ENCODE data around the gene SBF2. TPM values are rescaled to one million over a fixed set of nuclear protein-coding genes. Genes with fewer than 3 reads are reported as not detected.

SBF2 gene
- total RNA-seq, 4 donors from 2014 or later: 44.6 to 59.4 (median 53.4) TPM

- peaks cover 4 to 18% (median 6%) of the 10 kb centered on the region in 4 donors for H3K36me3 ChIP-seq
- TF ChIP-seq POLR2A (IDR thresholded peaks at IDR 0.05; ENCODE audit: low read depth) (no peak), EP300 (IDR thresholded peaks at IDR 0.05) (no peak), POLR2AphosphoS5 (IDR thresholded peaks at IDR 0.05) (no peak)
- TF ChIP-seq, protein P1, sequence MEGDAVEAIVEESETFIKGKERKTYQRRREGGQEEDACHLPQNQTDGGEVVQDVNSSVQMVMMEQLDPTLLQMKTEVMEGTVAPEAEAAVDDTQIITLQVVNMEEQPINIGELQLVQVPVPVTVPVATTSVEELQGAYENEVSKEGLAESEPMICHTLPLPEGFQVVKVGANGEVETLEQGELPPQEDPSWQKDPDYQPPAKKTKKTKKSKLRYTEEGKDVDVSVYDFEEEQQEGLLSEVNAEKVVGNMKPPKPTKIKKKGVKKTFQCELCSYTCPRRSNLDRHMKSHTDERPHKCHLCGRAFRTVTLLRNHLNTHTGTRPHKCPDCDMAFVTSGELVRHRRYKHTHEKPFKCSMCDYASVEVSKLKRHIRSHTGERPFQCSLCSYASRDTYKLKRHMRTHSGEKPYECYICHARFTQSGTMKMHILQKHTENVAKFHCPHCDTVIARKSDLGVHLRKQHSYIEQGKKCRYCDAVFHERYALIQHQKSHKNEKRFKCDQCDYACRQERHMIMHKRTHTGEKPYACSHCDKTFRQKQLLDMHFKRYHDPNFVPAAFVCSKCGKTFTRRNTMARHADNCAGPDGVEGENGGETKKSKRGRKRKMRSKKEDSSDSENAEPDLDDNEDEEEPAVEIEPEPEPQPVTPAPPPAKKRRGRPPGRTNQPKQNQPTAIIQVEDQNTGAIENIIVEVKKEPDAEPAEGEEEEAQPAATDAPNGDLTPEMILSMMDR (IDR thresholded peaks at IDR 0.05): no peak
- no peaks in the 10 kb centered on the region for H3K27me3 ChIP-seq
- intact Hi-C loops (cut with DNase I): loop anchor here (5.0 kb wide), 2 partner anchors 110 to 215 kb away; no protein-coding TSS in a partner anchor
- H3K4me1 ChIP-seq: peaks cover 0 to 16% (median 5%) of the 10 kb centered on the region in 4 donors
- no peaks in the 10 kb centered on the region for H3K9me3 ChIP-seq
- DNase-seq (ENCODE audit: extremely low spot score): no peak
- 95% methylated on average over 3 of the region's 3 CpGs for WGBS
- no peak overlapping the region for H3K27ac ChIP-seq (replicated peaks in 1 of 4)
- H3K4me3 ChIP-seq: no peak overlapping the region
These were observed 322.1 kb downstream of the SBF2 start for GRCh38 chr11:9971894-9972293.

GRCh38 chr11:9969068-9969467 lies 325.0 kb downstream of the SBF2 start:
- TF ChIP-seq EP300 (IDR thresholded peaks at IDR 0.05) (no peak), POLR2A (IDR thresholded peaks at IDR 0.05; ENCODE audit: low read depth) (no peak), POLR2AphosphoS5 (IDR thresholded peaks at IDR 0.05) (no peak)
- TF ChIP-seq, protein P1 (IDR thresholded peaks at IDR 0.05): no peak
- peaks cover 4 to 18% (median 6%) of the 10 kb centered on the region in 4 donors for H3K36me3 ChIP-seq
- no peak overlapping the region for H3K27ac ChIP-seq (replicated peaks in 1 of 4)
- H3K4me1 ChIP-seq: peaks cover 0 to 16% (median 5%) of the 10 kb centered on the region in 4 donors
- WGBS: 54% methylated on average over 2 of the region's 2 CpGs
- H3K4me3 ChIP-seq: no peak overlapping the region
- intact Hi-C loops (cut with DNase I): no loop called here
- DNase-seq (ENCODE audit: extremely low spot score): no peak
- H3K9me3 ChIP-seq: no peaks in the 10 kb centered on the region
- H3K27me3 ChIP-seq: no peaks in the 10 kb centered on the region

DNA sequence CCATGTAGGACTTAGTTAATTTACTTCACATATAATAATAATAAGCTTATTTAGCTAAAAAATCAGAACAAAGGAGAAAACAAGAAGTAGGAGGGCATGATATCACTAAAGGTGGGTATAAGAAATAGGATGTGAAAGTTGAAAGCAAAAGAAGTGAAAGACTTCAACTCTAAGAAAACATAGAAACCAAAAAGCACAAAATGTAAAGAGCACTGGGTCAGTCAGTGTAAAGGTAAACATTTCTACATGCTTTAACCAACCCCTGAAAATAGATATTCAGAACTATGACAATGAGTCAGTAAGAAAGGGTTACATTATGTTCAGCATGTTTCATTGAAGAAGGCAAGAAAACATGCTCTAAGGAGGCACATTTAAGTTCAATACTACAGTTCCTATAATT lies 331.3 kb downstream of the SBF2 start:
- TF ChIP-seq, protein P1 (IDR thresholded peaks at IDR 0.05): no peak
- TF ChIP-seq POLR2A (IDR thresholded peaks at IDR 0.05; ENCODE audit: low read depth) (no peak), POLR2AphosphoS5 (IDR thresholded peaks at IDR 0.05) (no peak), EP300 (IDR thresholded peaks at IDR 0.05) (no peak)
- no peaks in the 10 kb centered on the region for H3K4me1 ChIP-seq
- no peaks in the 10 kb centered on the region for H3K9me3 ChIP-seq
- intact Hi-C loops (cut with DNase I): no loop called here
- H3K27ac ChIP-seq (replicated peaks in 1 of 4): no peak overlapping the region
- no peak overlapping the region for H3K4me3 ChIP-seq
- DNase-seq (ENCODE audit: extremely low spot score): no peak
- peaks cover 0 to 50% (median 30%) of the 10 kb centered on the region in 4 donors for H3K36me3 ChIP-seq
- no peaks in the 10 kb centered on the region for H3K27me3 ChIP-seq

- TF ChIP-seq, protein P1 (IDR thresholded peaks at IDR 0.05): no peak
- TF ChIP-seq EP300 (IDR thresholded peaks at IDR 0.05): no peak
- no peak for TF ChIP-seq POLR2AphosphoS5 (IDR thresholded peaks at IDR 0.05)
- no peak for TF ChIP-seq POLR2A (IDR thresholded peaks at IDR 0.05; ENCODE audit: low read depth)
- H3K27me3 ChIP-seq: no peaks in the 10 kb centered on the region
- H3K9me3 ChIP-seq: no peaks in the 10 kb centered on the region
- peaks cover 0 to 37% (median 23%) of the 10 kb centered on the region in 4 donors for H3K36me3 ChIP-seq
- peaks cover 0 to 6% (median 1%) of the 10 kb centered on the region in 4 donors for H3K4me1 ChIP-seq
- intact Hi-C loops (cut with DNase I): no loop called here
- whole genome bisulfite sequencing: 93% methylated on average over 4 of the region's 4 CpGs
- no peak overlapping the region for H3K4me3 ChIP-seq
- no peak overlapping the region for H3K27ac ChIP-seq (replicated peaks in 1 of 4)
- no peak for DNase-seq (ENCODE audit: extremely low spot score)
These were observed 336.9 kb downstream of the SBF2 start for GRCh38 chr11:9957072-9957471.

DNA sequence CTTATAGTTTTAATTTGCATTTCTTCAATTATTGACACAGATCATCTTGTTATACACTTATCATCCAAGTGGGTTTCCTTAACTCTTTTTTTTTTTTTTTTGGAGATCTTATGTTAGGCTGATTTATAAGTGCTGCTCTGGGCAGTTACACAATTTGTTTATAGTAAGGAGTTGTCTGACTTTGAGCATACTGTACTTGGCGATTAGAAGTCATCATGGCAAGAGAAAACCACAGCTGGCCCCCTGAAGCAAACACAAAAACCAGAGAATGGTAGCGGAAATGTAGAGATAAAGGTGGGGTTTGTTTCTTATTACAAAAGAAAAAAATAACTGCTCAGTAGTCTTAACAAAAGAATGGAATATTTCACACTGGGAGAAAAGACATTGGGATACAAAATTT lies 337.5 kb downstream of the SBF2 start:
- TF ChIP-seq POLR2AphosphoS5 (IDR thresholded peaks at IDR 0.05) (no peak), POLR2A (IDR thresholded peaks at IDR 0.05; ENCODE audit: low read depth) (no peak), EP300 (IDR thresholded peaks at IDR 0.05) (no peak)
- TF ChIP-seq, protein P1 (IDR thresholded peaks at IDR 0.05): no peak

More for the DNA sequence above, 337.5 kb downstream of the SBF2 start:
- H3K9me3 ChIP-seq: no peaks in the 10 kb centered on the region
- no peak for DNase-seq (ENCODE audit: extremely low spot score)
- H3K4me1 ChIP-seq: peaks cover 0 to 12% (median 4%) of the 10 kb centered on the region in 4 donors
- no peak overlapping the region for H3K27ac ChIP-seq (replicated peaks in 1 of 4)
- intact Hi-C loops (cut with DNase I): no loop called here
- H3K4me3 ChIP-seq: no peak overlapping the region
- peaks cover 0 to 35% (median 22%) of the 10 kb centered on the region in 4 donors for H3K36me3 ChIP-seq
- H3K27me3 ChIP-seq: no peaks in the 10 kb centered on the region
- 92% methylated on average over 2 of the region's 2 CpGs for WGBS
